ENCODE results near the gene COMMD8.

The COMMD8 gene

DNA sequence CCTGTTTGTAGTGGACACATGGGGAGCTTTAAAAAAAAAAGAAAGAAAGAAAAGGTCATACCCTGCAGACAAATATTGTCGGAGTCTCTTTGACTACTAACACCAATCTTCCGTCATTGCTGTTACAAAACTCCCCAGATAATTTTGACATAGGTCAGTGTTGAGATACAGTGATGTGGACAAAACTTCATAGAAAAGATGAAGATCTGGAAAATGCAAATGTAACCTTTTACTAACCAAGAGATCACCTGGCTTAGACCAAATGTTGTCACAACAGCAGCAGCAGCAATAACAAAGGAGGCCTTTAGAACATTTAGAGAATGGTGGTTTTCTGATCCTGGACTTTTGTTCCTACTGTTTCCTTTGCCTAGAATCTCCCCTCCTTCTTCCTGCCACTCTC lies 8.1 kb upstream of the COMMD8 start:
- no peak for DNase-seq (ENCODE audit: low spot score)

DNA sequence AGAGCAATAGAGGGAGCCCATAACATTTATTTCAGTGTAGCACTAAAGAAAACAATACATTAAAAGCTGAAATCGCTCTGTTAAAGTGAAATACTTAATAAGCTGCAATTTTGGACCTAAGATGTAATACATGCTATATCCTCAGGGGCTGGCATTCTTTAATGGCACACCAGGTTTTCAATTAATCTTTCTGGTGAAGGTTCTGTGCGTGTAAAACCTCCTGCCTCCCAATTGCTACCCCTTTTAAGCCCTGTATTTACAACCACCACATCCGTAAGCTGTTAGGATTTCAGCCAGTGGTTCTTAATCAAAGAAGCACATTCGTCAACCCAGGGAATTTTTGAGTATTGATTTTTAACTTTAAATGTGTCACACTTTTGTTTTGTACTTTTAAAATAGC lies 7.6 kb upstream of the COMMD8 start:
- DNase-seq (ENCODE audit: low spot score), result no peak

DNA sequence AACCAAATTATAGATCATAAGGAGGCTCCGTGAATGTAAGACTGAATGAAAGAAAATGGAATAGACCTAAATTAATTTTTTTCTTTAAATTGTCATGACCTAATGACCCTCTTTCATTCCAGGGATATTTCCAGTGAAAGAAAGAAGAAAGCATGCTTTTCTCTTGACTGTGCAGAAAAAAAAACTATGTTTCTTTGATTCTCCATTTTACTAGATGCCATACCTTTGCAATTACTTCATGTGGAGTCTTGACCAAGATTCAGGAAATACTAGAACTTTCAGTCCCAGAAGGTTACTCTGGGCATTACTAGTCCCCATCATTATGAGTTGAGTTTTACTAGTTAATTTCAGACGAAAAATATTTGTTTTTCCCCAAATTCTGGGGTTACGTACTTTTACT lies 6.4 kb upstream of the COMMD8 start:
- DNase-seq (ENCODE audit: low spot score), result peak; percentile 19

DNA sequence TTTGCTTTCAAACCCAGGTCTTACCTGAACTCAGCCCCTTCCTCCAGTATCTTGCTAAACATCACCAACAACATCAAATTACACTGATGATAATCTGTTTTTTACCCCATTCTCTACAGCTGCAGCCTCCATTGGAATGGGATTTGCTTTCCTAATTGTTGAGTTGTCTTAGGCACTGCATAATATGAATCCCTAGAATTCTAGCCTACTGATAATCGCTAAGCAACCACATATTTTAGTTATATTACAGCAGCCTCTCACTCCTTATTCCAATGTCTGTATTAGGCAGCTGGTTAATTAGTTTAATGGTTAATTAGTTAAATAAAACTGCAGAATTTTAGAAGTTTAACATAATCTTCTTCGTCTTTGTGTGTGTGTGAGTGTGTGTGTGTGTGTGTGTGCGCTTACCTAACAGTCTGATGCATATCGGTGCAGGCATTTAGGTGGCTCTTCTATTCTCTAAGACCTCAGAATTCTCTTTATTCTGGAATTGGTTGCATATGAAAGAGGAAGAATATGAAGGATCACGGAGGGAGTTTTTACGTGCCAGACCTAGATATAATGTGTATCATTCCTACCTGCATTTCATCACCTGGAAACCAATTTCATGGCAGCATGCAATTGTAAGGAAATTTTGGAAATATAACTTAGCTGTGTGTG lies 5.3 kb upstream of the COMMD8 start:
- DNase-seq (ENCODE audit: low spot score), result no peak

DNA sequence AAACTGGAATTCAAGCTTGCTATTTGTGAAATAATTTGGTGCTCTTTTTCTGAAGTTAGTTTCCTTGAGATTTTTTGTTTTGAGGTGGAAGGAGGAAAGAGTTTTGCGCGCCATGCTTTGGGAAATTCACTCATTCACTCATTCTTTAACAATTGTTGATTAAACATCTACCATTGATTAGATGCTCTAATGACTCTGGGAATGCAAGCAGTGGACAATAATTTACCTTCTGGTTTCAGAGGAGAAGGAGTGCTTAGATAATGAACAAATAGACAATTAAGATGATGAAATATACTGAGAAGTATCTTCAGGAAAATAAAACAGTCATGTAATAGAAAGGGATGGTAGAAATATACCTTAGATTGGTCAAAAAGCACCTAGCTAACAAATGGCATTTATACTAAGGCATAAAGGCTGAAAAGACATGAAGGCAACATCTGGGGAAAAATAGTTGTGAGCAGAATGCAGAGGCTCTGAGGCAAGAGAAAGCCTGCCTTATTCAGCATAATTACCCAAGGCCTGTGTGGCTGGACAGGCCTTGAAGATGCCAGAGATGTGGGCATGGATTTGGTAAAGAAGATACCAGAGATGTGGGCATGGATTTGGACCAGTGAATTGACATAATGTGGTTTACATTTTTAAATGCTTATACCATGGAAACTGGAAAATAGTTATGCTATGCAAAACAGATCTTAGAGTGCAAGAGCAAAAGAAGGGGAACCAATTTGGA lies 2.7 kb upstream of the COMMD8 start:
- no peak for DNase-seq (ENCODE audit: low spot score)

DNA sequence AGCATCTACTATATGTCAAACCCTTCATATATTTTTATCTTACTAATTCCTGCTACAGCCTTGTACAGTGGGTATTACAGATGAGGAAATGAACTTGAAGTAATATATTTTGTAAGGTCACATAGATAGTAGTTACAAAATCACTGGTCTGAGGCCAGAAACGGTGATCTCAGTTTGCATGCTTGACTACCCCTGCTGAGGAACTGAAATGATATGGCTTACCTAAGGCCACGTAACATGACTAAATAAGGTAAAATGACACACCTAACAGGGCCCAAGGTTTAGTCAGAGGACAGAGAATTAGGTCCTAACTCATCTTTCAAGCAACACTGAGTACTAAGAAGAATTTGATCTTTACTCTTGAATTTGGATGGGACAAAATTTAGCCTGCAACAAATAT lies 1.5 kb upstream of the COMMD8 start:
- no peak for DNase-seq (ENCODE audit: low spot score)

DNA sequence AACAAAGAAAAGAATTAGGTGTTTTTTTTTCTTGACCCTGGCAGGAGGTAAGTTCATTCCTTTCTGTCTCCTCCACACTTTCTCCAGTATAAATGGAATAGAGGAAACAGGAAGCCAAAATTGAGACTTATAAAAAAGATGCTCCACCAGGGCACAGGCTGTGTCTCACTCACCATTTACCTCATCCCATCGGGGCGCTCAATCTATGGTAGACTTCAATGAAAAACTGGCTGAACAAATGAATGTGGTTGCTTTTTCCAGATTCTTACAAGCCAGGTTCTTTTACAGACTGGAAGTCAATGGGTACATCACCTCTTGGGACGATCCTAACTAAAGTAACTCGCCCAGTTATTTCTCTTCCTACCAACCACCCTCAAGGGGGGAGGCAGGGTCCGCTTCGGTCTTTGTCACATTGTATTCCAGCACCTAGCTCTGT lies 685 bp downstream of the COMMD8 start:
- peak; percentile 3 for DNase-seq (ENCODE audit: low spot score)

DNA sequence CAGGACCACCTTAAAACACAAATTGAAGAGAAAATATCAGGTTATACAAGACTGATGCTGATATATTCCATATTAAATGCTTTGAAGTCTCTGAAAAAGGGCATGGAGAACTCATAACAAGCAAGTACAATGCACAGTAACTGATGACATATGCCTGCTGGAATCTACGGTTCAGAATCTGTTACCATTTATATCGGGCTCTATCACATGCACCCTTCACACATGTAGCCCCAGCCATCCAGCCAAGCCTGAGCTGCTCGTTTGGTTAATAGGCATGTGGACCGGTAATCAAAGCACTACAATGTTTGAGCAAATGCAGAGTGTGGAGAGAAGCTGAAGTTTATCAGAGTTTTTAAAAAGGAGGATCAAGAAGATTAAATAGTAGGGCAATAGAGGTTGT lies 11.8 kb downstream of the COMMD8 start:
- no peak for DNase-seq (ENCODE audit: low spot score)

DNA sequence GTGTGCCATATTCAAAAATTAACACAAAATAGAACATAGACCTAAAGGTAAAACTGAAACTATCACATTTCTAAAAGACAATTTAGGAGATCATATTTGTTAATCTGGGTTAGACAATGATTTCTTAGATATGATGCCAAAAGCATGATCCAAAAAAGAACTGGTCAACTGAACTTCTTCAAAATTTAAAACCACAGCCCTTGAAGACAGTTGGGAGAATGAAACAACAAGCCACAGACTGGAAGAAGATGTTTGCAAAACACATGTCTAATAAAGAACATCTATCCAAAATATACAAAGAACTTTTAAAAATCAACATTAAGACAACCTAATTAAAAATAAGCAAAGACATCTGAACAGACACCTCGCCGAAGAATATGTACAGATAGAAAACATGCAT lies 19.5 kb downstream of the COMMD8 start:
- DNase-seq (ENCODE audit: low spot score), result no peak

DNA sequence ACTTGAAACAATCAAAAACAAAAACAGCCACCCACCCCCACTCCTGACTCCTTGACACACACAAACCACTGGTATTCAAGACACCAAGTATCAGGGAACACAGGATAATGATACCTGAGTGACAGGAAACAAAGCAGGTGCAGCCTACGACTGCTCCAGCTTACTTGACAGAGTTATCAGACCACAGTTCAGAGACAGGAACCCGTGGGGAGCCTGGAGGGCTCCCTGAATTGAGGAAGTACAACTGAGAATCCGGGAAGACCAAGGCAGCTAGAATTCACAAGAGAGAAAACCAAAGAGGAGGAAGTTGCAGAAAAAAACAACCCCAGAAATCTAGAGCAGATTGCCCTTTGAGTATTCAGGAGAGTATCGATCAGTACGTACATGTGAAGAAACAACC lies 20.5 kb downstream of the COMMD8 start:
- no peak for DNase-seq (ENCODE audit: low spot score)

DNA sequence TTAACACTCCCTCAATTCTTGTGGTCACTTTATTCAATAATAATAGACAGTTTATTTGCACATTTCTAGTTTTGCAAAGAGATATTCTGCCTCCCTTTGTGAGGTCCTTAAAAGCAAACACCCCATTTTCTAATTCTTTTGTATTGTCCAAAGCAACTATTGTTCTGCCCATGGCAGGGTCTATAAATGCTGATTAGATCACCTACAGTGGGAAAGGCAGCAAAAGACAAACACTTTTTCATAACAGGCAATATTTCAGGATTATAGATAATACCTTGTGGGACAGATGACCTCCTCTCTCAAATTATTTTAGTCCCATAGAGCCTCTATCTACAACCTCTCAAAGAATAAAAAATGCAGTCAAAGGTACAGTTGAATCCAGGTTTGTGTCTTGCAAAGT lies 28.6 kb downstream of the COMMD8 start:
- no peak for DNase-seq (ENCODE audit: low spot score)

DNA sequence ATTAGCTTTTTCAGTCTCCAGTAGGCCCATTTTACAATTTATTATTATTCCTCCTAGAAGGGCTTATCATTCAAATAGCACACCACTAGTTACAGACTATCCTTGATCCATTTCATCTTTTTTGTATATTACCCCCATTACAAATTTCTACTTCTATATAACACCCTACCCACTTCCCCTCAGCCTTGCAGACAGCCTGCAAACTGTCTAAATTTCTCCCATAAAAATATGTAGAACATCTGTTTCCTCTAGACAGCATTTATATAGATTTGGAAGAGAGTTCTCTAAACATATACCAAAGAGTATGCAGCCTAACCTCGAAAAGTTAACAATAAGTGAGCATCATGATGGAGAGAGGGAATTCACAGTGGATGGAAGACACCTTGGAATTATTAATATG lies 30.8 kb downstream of the COMMD8 start:
- DNase-seq (ENCODE audit: low spot score), result no peak

DNA sequence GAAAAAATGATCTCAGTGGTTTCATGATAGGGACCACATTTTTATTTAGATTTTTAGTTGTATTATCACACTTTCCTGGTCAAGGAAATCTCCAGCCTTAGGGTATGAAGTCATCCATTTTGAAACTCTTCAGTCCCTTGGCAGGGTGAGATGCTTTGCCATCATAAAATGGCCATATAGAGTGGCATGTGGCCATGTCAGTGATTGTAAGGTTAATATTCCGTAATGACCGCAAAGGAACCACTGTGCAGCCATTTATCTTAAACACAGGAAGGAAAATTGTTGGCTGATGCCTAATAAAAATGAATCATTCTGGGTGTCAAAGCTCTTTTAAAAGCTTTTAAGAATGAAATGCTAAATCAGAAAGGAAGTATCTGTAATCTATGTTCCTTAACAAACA lies 35.6 kb downstream of the COMMD8 start:
- no peak for DNase-seq (ENCODE audit: low spot score)

DNA sequence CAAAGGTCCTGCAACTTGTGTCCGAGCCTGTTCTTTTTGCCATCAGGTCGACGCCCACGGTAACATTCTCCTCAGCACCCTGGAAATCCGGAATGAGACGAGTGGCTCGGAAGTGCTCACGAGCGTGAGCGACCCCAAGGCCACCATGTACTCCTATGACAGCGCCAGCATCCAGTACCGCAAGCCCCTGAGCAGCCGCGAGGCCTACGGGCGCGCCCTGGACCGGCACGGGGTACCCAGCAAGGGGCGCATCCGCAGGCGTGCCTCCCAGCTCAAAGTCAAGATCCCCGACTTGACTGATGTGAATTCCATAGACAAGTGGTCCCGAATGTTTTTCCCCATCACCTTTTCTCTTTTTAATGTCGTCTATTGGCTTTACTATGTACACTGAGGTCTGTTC lies 37.9 kb downstream of the COMMD8 start:
- no peak for DNase-seq (ENCODE audit: low spot score)

DNA sequence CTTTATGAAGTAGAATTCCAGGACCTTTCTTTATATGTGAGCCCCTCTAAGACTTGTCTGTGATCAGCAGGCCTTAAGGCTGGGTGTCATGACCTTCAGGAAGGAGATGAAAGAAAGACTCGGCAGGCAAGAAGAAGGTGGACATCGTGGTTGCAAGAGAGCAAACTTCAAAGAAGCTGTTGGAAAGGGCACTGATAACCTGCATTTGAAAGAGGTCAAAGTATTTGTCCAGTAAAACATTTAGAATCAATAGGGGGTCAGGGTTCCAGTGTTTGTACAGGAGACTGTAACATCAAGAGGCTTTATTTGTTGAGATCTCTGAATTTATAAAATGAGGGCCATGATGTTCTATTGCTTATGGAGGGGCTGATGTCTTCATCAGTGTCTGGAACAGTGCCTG lies 44.2 kb downstream of the COMMD8 start:
- no peak for DNase-seq (ENCODE audit: low spot score)

DNA sequence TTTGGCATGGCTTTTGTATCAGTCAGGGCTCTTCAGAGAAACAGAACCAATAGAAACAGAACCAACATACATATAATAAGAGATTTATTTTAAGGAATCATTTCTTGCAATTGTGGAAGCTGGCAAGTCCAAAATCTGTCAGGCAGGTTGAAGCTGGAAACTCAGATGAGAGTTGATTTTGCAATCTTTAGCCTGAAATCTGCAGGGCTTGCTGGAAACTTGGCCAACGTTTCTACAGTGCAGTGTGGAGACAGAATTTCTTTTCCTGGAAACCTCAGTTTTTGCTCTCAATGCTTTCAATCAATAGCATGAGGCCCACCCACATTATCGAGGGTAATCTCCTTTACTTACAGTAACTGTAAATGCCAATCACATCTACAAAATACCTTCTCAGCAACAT lies 45.4 kb downstream of the COMMD8 start:
- no peak for DNase-seq (ENCODE audit: low spot score)

DNA sequence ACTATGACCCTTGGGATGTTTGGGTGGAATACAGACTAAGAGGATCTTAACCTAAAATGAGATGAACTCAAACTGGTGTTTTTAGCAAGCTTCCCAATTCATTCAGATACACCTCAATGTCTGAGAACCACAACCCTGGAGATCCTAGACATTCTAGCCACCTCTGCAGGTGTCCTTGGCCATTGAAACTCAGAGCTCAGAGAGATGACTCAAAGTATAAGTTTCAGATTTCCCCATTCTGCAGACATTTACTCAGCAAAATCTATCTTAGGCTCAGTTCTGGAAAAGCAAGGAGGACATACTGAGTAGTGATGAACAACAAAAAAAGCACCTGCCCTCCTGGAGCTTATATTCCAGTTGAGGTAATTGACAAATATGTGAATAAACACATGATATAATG lies 47.8 kb downstream of the COMMD8 start:
- DNase-seq (ENCODE audit: low spot score), result no peak

DNA sequence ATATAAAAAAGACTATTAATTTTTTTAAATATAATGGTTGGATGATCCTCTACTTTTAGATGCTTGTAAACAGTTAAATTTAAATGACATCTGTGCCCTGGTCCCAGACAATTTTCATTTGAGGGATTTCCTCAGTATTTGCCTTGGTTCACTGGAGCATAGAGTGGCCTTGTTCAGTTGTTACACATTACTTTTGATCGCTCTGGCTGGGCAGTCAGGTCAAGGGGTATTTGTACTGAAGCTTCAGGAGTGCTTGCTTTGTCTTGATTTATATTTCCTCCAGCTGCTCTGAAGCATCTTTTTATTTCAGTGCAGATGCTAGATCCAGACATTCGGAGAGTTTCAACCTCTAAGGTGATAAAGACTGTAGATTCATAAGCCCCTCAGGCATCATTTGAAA lies 50.0 kb downstream of the COMMD8 start:
- no peak for DNase-seq (ENCODE audit: low spot score)

DNA sequence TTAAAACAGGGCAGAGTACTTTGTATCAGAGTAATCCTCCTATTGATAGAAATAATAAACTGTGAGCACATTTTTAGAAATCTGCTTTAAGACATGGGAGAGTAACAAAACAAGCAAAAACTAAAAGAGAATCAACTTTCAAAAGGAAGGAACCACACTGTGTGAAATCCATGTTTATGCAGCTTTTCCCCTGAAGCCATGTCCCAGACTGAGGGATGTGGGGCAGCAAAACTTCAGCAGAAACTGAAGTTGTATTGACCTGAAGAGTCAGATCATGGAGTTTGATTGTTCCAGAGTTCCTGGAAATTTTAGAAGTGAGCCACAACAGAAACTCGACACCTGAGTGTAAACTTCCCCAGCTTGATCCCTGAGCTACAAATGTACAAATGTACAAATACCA lies 53.2 kb downstream of the COMMD8 start:
- no peak for DNase-seq (ENCODE audit: low spot score)

DNA sequence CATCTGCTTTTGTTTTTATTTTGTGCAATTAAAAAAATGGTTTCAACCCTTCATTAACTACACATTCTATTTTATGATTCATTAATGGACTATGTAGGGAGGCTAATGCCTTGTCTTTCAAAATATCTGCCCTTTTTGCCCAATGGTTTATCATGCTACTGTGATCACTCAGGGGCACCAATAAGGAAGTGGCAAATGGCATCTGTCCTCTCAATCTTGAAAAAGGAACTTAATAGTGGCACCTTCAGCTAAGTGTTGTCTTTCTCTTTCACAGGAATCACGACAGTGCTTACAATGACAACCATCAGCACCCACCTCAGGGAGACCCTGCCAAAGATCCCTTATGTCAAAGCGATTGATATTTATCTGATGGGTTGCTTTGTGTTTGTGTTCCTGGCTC lies 57.1 kb downstream of the COMMD8 start:
- no peak for DNase-seq (ENCODE audit: low spot score)

All from COLO829 (cell line).